Endometrium (tissue), 2 donors: Measurements from ENCODE around the gene ZCCHC17.
"Not testable (repeated sequence)": the region's sequence is repeated elsewhere in the genome, so short reads cannot be mapped to it uniquely, and the experiment has no call there.

Experiments
- FAIRE-seq: peaks from 2 replicates; lab custom pipeline; 2012; peaks lifted over from hg19 to GRCh38; lab: Jason Lieb, UNC
- donor health status: control.
- donor health status: control.

The ZCCHC17 gene

DNA sequence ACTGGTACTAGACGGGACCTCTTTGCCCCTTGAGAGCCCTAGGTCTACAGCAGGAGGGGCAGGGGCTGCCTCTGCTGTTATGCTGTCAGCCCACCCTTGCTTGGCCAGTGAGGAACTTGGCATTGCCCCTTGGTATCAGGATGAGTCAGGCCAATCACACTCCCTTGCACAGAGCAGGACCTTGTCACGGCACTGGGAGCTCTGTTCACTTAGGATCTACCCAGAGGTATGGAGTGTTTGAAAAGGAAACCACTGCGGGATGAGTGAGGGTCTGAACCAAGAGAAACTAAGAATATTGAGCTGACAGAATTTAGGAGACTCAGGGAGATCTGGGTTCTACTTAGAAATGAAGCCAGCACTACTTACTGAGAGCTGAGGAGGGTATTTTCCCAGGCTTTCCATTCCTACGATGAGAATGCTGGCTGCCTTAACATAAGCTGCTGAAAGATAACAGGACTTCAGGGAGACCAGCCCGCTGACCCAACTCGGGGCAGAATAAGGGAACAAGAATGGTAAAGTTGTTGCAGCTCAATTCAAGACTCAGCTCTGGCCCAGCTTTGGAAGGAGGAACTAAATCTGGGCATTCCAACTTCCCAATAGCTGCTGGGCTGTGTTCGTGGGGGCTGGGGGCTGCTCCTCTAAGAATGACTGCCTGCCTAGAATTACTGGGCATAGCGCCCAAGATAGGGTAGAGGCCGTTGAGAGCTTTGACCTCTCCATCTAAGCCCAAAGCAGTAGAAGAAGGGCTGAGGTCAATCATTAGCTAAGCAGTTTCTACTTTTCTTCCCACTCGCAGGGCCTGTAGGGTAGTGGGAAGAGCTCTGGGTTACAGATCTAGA lies 74.5 kb downstream of the ZCCHC17 start:
- no peak for FAIRE-seq

DNA sequence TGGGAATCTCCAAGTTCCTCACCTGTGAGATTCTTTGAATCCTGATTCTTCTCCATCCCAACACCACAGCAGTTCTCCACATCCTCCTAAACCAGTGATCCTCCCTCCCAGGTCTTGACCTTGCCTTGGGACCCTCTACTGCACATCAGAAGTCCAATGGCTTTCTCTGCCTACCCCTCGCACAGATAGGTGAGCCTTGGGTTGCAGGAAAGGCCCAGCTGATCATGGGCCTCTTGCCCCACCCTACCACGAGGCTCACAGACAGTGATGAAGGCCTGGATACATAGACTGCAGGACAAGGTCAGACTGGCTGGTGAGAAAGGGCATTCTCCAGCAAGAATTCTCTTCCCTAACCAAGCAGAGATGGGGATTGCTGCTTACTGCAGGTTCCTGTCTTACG lies 75.2 kb downstream of the ZCCHC17 start:
- FAIRE-seq = no peak

DNA sequence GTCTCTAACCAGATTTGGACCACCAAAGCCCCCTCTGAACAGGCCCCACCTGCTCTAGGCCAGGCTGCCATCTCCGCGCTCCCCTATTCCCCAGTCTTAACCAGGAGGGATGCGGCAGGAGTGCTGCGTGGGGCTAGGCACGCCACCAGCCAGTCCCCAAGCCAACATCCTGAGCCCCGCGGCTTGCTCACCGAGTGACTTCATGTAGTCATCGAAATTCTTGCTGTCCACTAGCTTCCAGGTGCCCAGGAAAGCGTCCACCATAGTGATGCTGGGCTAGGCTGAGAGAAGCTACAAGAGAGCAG lies 75.9 kb downstream of the ZCCHC17 start:
- FAIRE-seq = no peak

DNA sequence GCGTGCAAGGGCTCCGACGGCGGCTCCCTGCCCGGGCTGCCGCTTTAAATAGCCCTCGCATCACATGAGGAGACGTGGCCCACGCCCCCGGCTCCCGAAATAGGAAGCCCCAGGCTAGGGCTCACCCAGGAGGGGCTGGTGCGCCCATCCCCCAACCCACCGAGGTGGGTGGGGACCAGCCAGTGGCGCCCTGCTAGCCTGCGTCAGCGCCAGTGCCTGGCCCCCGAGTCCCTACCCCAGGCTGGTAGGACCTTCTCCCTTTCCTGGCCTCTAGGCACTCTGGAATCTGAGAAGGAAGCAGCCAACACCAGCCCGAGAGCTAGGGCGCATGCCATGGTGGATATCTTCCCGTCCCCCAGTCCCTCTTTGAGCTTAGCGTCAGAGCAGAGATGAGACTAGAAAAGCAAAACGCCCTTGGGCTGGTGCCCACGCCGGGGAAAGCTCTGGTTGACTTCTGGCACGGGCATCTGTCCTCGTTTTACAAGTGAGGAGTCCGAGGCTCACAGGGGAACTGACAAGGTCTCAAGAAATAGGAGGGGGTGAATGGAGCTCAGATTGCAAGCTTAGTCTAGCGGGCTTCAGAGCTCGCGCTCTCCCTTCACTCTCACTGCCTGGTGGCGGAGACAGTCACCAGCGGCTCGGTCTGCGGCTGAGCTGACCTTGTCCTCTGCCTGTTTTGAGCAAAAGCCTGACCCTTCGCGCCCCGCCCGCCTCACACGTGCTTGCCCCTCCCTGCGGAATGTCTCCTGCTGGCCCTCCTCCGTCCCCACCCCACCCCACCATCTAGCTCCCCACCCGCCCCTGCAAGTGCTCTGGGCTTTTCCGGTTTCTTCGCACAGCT lies 76.4 kb downstream of the ZCCHC17 start, which contains the start of gene FABP3:
Gene FABP3, minus strand, starts transcription at position 21 of the 841 bp plus-strand sequence. CDS start 62 bp downstream, outside the sequence.
- FAIRE-seq = no peak

DNA sequence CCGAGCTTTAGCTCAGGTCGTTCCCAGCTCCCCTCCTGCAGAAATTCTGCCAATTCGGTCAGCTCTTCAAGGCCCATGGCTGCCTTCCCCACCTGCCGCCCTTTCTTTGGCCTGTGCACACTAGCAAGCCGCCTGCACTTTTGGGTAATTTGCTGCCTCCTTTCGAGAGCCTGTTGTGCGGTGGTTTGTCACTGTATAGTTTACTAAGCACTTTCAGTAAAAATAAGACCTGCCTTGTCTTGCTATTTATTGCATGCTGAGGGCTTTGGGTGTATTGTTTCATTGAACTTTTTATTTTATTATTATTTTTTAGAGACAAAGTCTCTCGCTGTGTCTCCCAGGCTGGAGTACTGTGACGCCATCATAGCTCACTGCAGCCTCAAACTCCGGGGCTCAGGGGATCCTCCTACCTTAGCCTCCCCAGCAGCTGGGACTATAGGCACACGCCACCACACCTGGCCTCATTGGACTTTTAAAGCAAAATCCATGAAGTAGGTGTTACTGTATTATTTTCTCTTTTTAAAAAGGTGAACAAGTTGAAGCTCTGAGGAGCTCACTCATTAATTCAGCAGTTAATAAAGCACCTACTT lies 77.2 kb downstream of the ZCCHC17 start:
- FAIRE-seq = no peak

DNA sequence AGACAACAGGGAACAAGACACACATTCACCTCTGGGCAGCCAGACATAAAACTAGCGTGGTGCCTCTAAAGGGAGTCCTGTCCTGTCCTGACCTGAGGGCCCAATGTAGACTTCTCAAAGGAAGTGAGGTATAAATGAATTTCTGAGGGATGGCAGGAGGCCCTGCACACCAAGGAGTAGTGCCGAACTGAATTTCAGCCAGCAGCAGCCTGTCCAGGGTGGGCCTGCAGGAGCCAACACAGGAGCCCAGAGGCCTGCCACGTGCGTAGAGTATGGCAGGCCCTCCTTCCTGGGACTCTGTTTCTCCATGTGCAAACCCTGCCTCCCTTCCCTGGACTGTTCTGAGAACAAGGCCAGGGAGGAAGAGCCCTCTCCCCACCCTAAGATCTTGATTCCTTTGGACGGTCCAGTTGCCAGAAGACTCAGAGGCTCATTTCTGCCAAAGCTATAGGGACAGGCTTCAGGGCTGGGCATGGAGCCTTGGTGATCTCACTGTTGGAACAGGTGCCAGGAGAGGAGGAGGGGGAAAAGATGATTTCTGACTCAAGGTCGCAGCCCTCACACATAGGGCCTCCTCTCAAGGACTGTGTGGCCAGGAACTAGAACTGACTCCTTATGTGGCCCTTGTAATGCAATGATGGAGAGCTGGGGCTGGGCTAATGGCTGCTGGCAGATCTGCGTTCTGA lies 77.8 kb downstream of the ZCCHC17 start:
- FAIRE-seq = no peak

DNA sequence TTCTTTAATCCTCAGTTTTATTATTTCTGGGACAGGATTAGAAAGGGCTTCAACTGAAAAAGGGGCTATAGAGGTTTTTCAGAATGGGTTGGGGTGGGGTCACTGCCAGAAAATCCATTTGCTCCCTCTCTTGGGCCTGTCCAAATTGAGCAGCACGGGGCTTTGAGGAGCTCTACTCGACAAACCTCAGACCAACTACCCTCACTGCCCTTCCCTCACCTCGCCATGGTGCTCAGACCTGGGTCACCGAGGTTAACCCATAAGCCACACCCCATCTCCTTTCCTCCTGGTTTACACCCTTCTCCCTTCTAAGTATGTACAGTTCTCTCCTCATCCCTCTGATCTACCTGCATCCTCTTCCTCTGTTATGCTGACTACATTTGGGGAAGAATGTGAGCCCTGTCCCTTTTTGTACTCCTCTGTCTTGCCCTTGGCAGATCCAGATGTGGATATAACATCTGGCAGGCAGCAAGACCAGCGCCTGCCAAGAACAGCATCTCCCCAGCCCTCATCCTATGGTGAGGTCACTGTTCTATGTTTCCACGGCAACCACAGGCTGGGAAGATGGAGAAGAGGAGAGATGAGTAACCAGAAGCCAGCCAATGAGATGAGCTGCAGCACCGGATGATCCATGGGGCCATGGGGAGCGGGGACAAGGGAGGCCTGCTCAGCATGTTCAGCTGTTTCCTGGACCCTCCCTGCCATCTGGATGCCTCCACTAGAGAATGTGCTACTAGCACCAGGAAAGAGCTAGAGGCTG lies 79.7 kb downstream of the ZCCHC17 start:
- FAIRE-seq = no peak

DNA sequence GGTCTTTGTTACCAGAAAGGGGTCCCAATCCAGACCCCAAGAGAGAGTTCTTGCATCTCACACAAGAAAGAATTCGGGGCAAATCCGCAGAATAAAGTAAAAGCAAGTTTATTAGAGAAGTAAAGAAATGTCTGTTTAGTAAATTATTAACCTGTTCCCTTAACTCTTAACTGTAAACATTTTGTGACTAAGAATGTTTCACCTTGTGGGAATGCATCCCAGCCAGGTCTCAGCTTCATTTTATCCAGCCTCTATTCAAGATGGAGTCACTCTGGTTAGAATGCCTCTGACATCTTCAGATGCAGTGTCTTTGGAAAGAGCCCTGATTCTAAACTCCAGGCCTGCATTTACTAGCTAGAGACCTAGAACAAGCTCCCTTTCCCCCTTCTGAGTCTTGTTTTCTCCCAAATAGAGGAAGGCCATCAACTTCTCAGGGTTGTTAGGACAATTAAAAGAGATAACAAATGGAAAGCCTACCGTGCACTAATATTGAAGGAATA lies 80.6 kb downstream of the ZCCHC17 start:
- no peak for FAIRE-seq

DNA sequence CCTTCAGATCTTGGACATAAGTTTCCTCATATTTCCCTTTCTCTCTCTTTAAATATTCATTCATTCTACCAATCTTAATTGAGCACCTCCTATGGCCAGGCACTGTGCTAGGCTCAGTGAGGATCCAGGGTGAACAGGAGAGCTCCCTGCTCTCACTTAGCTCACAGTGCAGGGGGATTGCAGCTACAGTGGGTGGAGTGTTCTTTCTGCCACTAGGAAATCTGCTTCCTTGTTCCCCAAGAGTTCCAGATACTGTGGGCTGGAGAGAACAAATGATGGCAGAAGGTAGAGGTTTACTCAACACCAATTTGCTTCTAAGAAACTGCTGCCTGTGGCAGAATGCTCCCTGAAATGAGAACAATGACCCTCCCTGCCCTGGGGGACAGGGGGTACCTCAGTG lies 81.2 kb downstream of the ZCCHC17 start:
- no peak for FAIRE-seq

DNA sequence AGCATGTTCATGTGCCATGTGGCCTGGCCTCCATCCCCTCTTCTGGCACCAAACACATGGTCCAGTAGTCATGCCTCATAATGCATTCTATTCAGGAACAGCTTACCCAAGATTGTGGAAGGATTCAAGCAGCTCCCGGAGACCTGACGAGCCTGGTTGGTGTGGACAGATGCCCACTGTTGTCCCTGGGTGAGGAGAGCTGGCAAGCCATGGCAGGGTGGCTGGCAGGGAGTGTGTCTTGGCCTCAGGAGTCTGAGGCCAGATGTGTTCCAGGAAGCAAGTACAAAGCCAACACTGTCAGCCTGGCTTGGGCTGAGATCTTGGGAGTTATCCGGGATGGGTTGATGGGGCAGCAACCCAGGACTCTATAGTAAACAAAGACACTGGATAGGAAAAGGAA lies 83.3 kb downstream of the ZCCHC17 start:
- no peak for FAIRE-seq

DNA sequence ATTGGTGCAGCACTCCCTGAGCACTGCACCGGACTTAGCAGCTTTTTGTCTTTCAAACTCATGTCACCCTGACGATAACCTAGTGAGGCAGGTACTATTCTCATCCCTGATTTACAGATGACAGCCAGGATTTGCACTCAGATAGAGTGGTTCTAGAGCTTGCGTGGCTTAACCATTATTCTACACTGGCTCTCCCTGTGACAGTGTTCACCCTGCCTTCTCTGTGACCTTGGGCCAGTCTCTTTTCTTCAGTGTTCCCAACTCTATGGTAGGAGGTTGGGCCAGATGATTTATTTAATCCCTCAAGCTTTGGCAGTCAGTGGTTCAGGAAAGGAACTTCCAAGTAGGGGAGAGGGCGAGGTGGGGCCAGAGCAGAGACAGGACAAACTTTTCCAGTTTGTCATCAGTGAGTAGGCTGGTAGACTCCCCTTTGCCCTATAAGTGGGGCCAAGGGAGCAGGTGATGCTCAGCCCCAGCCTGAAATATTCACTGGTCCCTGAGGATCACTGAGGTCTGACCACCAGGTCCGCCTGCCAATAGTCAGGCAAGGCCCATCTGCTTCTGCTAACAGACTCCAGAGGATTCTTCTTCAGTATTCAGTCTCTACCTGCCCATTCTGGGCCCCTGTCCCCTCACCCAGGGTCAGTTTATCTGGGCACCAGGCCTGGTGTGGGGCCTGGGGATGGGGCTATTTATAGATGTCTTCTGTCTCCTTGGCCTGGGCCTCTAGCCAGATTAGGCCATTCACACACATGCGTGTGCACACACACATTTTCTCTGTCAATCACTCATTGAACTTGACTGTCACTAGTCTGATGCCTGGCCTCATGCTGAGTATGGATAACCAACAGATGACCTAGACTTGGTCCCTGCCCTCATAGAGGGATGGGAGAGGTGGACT lies 84.8 kb downstream of the ZCCHC17 start:
- no peak for FAIRE-seq

DNA sequence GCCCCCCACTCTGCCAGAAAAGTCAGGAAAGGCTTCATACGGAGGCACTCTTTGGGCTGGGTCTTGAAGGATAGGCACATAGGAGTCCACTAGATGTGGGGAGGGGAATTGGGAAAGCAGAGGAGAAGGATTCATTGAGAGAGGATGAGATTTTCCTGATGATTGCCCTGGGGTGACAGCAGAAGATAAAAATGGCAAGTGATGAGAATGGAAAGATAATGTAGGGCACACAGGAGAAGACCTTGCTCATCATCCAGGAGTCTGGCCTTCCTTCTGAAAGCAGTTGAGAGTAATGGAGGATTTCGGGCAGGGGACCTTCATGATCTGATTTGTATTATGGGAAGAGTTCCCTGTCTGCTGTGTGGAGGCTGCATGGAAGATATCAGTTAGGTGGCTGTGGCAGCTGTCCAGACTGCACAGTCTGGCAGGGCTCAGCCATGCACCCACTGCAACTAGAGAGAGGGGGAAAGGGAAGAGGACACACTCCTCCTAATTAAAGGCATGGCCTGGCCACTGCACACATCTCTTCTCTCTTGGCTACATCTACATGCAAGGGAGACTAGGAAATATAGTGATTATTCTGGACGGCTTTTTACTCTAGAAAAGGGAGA lies 85.7 kb downstream of the ZCCHC17 start:
- FAIRE-seq = no peak

DNA sequence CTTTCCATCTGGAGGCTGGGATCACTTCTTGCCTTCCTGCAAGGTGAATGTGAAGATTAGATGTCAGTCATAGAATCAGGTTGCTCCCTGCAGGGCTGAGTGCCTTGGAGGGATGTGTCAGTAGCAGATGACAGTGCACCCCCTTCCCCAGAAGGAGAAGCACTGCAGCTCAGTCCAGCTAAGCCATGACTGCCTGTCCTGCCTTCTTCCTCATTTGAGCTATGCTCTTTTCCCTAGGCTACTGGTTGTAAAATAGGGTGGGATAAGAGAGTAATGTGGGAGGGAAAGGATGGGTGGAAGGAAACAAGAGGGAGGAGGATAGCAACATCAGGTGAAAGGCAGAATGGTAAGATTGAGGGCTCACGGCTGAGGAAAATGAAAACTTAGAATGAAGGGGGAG lies 87.1 kb downstream of the ZCCHC17 start:
- FAIRE-seq = no peak

DNA sequence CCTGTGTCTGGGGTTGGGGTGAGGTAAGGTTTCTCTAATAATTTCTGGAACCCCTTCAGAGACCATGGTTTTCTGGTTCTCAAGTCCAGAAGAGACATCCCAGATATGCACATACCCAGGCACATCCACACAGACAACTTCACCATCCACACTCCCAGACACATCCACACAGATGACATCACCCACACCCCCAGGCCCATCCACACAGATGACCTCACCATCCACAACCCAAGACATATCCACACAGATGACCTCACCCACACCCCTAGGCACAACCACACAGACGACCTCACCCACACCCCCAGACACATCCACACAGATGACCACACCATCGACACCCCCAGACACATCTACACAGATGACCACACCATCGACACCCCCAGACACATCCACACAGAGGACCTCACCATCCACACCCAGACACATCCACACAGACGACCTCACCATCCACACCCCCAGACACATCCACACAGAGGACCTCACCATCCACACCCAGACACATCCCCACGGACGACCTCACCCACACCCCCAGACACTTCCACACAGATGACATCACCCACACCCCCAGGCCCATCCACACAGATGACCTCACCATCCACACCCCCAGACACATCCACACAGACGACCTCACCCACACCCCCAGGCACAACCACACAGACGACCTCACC lies 89.9 kb downstream of the ZCCHC17 start:
- FAIRE-seq = not testable (repeated sequence)

DNA sequence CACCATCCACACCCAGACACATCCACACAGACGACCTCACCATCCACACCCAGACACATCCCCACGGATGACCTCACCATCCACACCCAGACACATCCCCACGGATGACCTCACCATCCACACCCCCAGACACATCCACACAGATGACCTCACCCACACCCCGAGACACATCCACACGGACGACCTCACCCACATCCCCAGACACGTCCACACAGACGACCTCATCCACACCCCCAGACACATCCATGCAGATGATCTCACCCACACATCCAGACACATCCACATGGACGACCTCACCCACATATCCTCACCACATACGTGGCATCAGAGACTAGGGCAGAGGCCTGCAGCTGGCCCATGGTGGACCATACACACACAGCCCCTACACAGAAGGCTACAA lies 90.8 kb downstream of the ZCCHC17 start:
- no peak for FAIRE-seq

DNA sequence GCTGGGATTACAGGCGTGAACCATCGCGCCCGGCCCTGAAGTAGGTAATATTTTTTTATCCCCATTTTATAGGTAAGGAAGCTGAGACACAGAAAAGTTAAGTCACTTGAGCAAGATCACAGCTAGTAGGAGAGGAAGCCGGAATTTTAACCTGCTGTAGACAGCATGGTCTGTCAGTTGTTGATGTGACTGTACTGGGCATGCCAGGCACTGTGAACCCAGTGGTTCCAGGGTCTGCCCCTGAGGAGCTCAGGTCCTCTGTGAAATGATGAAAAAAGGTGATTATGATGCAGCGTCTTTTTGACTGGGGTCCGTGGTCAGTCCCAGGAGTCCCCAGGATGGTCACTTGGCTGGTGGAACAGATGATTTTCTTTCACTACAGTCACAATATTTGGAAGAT lies 92.8 kb downstream of the ZCCHC17 start:
- no peak for FAIRE-seq

DNA sequence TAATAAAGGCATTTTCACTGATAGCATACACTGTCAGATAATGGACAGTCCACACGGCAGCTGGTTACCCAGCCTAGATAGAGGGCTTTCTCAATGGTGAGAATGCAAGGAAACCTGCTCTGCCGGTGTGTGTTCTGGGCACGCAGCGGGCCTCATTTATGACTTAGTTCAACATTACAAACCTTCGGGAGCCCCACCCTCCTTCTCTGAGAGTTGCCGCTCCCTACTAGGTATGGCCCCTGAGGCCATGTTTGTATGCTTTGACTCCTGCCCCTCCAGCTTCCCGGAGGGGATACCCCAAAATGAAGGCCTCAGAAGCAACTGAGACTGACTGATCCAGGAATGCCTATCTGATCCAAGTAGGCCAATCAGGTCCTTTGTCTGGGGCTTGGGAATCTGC lies 93.2 kb downstream of the ZCCHC17 start:
- no peak for FAIRE-seq

DNA sequence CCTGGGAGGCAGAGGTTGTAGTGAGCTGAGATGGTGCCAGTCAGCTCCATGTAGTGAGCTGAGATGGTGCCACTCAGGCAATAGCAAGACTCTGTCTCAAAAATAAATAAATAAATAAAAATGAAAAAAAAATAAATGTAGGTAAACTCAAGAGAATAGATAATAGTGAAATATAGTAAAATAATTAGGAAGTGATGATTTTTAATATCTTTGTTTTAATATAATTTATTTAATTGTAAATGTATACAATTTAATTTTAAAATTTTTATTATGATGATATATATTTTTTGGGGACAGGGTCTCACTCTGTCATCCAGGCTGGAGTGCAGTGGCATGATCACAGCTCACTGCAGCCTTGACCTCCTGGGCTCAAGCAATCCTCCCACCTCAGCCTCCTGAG lies 96.6 kb downstream of the ZCCHC17 start:
- no peak for FAIRE-seq

DNA sequence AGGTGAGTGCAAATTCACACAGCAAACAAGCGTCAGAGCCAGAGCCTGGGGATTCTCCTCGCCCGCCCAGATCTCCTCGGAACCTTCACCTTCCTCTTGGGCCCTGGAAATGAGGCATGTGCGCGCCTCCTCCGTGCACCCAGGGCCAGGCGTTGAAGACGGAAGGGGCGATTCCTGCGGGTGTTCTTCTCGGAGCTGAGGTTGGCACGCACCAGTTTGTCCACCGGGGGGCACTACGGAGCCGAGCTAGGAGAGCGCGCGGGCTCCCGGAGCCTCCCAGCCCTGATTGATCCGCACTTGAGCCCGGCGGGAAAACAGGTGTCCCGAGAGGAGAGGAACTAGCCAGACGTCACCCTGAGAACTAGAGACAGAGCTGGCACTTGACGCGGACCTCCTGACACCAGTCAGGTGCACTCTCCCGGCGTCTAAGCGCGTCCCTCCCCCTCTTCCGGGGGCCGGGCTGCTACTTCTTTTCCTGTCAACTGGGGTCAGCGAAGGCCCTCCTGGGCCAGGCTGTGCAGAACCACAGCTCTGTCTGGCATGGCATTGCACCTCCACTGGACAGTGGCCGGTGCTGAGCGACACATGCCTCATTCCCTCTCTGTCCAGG lies 97.9 kb downstream of the ZCCHC17 start:
- no peak for FAIRE-seq
